ENCODE data around the gene TSPAN32.

The TSPAN32 gene

GRCh38 chr11:2310073-2310785, 8.4 kb downstream of the TSPAN32 start:
- DNase-seq (ENCODE audit: extremely low read depth, insufficient read length): no peak
- no peak overlapping the region for H3K4me3 ChIP-seq (replicated peaks; ENCODE audit: low read depth, low read length)
- H3K36me3 ChIP-seq (ENCODE audit: control insufficient read depth, insufficient read depth, low read length): no peaks in the 10 kb centered on the region
- no peaks in the 10 kb centered on the region for H3K27me3 ChIP-seq (replicated peaks; ENCODE audit: control insufficient read depth, insufficient read depth, low read length)
- TF ChIP-seq CTCF (IDR thresholded peaks at IDR 0.05; ENCODE audit: insufficient read depth, low read length, poor library complexity, severe bottlenecking): no peak

- no peaks in the 10 kb centered on the region for H3K27me3 ChIP-seq (replicated peaks; ENCODE audit: control insufficient read depth, insufficient read depth, low read length)
- no peak for TF ChIP-seq CTCF (IDR thresholded peaks at IDR 0.05; ENCODE audit: insufficient read depth, low read length, poor library complexity, severe bottlenecking)
- H3K36me3 ChIP-seq (ENCODE audit: control insufficient read depth, insufficient read depth, low read length): no peaks in the 10 kb centered on the region
- H3K4me3 ChIP-seq (replicated peaks; ENCODE audit: low read depth, low read length): no peak overlapping the region
- DNase-seq (ENCODE audit: extremely low read depth, insufficient read length): no peak
Observed at GRCh38 chr11:2310786-2311352, 9.1 kb downstream of the TSPAN32 start.

- H3K4me3 ChIP-seq (replicated peaks; ENCODE audit: low read depth, low read length): no peak overlapping the region
- no peak for DNase-seq (ENCODE audit: extremely low read depth, insufficient read length)
- no peaks in the 10 kb centered on the region for H3K27me3 ChIP-seq (replicated peaks; ENCODE audit: control insufficient read depth, insufficient read depth, low read length)
- no peak for TF ChIP-seq CTCF (IDR thresholded peaks at IDR 0.05; ENCODE audit: insufficient read depth, low read length, poor library complexity, severe bottlenecking)
- H3K36me3 ChIP-seq (ENCODE audit: control insufficient read depth, insufficient read depth, low read length): no peaks in the 10 kb centered on the region
Observed at GRCh38 chr11:2311353-2312133, 9.7 kb downstream of the TSPAN32 start.

GRCh38 chr11:2312232-2313042, 10.6 kb downstream of the TSPAN32 start:
- H3K27me3 ChIP-seq (replicated peaks; ENCODE audit: control insufficient read depth, insufficient read depth, low read length): no peaks in the 10 kb centered on the region; the same call in 1 of the 2 replicates
- DNase-seq (ENCODE audit: extremely low read depth, insufficient read length): no peak
- TF ChIP-seq CTCF (IDR thresholded peaks at IDR 0.05; ENCODE audit: insufficient read depth, low read length, poor library complexity, severe bottlenecking): no peak
- H3K36me3 ChIP-seq (ENCODE audit: control insufficient read depth, insufficient read depth, low read length): no peaks in the 10 kb centered on the region
- H3K4me3 ChIP-seq (replicated peaks; ENCODE audit: low read depth, low read length): no peak overlapping the region

- Histone ChIP-seq H3K36me3 (ENCODE audit: control insufficient read depth, insufficient read depth, low read length) (no peaks in the 10 kb centered on the region), H3K4me3 (replicated peaks; ENCODE audit: low read depth, low read length) (no peak overlapping the region)
- TF ChIP-seq CTCF (IDR thresholded peaks at IDR 0.05; ENCODE audit: insufficient read depth, low read length, poor library complexity, severe bottlenecking): no peak
Observed at GRCh38 chr11:2313051-2313951, 11.5 kb downstream of the TSPAN32 start.

More at GRCh38 chr11:2313051-2313951, 11.5 kb downstream of the TSPAN32 start:
- no peaks in the 10 kb centered on the region; the same call in 1 of the 2 replicates for H3K27me3 ChIP-seq (replicated peaks; ENCODE audit: control insufficient read depth, insufficient read depth, low read length)
- no peak for DNase-seq (ENCODE audit: extremely low read depth, insufficient read length)
